Suppressor macrophage treated with lipopolysaccharide for 1 hour (primary cell): ENCODE results near the gene MEDAG.

Source experiments
- DNase-seq, 3 donors: peaks; one replicate each; pipeline ENCODE4 v3.0.0-alpha.2; 2020 to 2022

MEDAG gene

GRCh38 chr13:30966101-30966500 is 60.0 kb downstream of the MEDAG start:
- DNase-seq: no peak

GRCh38 chr13:30968846-30969245 is 62.8 kb downstream of the MEDAG start:
- no peak for DNase-seq

GRCh38 chr13:30971575-30971974 is 65.5 kb downstream of the MEDAG start:
- DNase-seq: no peak

- no peak for DNase-seq
These were observed 66.9 kb downstream of the MEDAG start for GRCh38 chr13:30972888-30973377.

- no peak for DNase-seq
These were observed 68.3 kb downstream of the MEDAG start for GRCh38 chr13:30974350-30974749.
